Iris pigment epithelial cell (primary cell): ENCODE data around the gene RALY.
A peak's percentile ranks its signal among the peaks of the same experiment; 100 is the strongest.

ENCODE experiments used
- DNase-seq: peaks from one replicate; pipeline ENCODE4 v3.0.0-alpha.2; 2011; ENCODE audit warnings: low read depth

Gene RALY

GRCh38 chr20:34076952-34077351 lies 83.2 kb downstream of the RALY start:
- DNase-seq = no peak

GRCh38 chr20:34078540-34078939 lies 84.8 kb downstream of the RALY start:
- no peak for DNase-seq

GRCh38 chr20:34079818-34080217 lies 86.1 kb downstream of the RALY start:
- DNase-seq = no peak

GRCh38 chr20:34082232-34082887 lies 88.6 kb downstream of the RALY start:
- no peak for DNase-seq

GRCh38 chr20:34083137-34083536 lies 89.4 kb downstream of the RALY start:
- peak; percentile 95 for DNase-seq

- no peak for DNase-seq
These were observed 90.1 kb downstream of the RALY start for GRCh38 chr20:34083781-34084180.

- no peak for DNase-seq
These were observed 90.7 kb downstream of the RALY start for GRCh38 chr20:34084227-34084923.

GRCh38 chr20:34085544-34086040 lies 91.9 kb downstream of the RALY start:
- no peak for DNase-seq

- no peak for DNase-seq
These were observed 94.8 kb downstream of the RALY start for GRCh38 chr20:34088305-34089174.

GRCh38 chr20:34089175-34089479 lies 95.4 kb downstream of the RALY start:
- no peak for DNase-seq

GRCh38 chr20:34089655-34090345 lies 96.1 kb downstream of the RALY start:
- DNase-seq = no peak

- DNase-seq = no peak
These were observed 96.9 kb downstream of the RALY start for GRCh38 chr20:34090645-34091044.

- DNase-seq = no peak
These were observed 98.0 kb downstream of the RALY start for GRCh38 chr20:34091637-34092200.

GRCh38 chr20:34093895-34094294 lies 100.2 kb downstream of the RALY start:
- DNase-seq = no peak

GRCh38 chr20:34095825-34096224 lies 102.1 kb downstream of the RALY start:
- DNase-seq = no peak

- DNase-seq = peak; percentile 40
These were observed 103.2 kb downstream of the RALY start for GRCh38 chr20:34096699-34097444.

GRCh38 chr20:34098570-34098969 lies 104.9 kb downstream of the RALY start:
- no peak for DNase-seq

GRCh38 chr20:34099675-34100074 lies 106.0 kb downstream of the RALY start:
- DNase-seq = no peak

- no peak for DNase-seq
These were observed 106.9 kb downstream of the RALY start for GRCh38 chr20:34100576-34100975.

- no peak for DNase-seq
These were observed 108.6 kb downstream of the RALY start for GRCh38 chr20:34102342-34102741.

GRCh38 chr20:34104059-34104458 lies 110.3 kb downstream of the RALY start:
- DNase-seq = no peak
